GM13976 (cell line): ENCODE measurements around the gene CDK5RAP2.

Source experiments
- DNase-seq: peaks from one replicate; pipeline ENCODE4 v3.0.0; 2012; ENCODE audit warnings: low spot score
- in situ Hi-C: fragments of 300-500 bp; cut with MboI; formaldehyde crosslinking; loops from one replicate; pipeline ENCODE4 v1.12.0; 2022; ENCODE audit warnings: low sequenced_read_pairs, mixed read lengths, inconsistent platforms; ENCODE audit not compliant: unreplicated experiment
- TF ChIP-seq, protein P1 (sequence below): IDR thresholded peaks from 2 replicates; pipeline ENCODE4 v1.5.1; 2012; ENCODE audit warnings: borderline replicate concordance, mild to moderate bottlenecking; ENCODE audit not compliant: insufficient read depth; ENCODE audit errors: extremely low read depth, missing control alignments, control extremely low read depth

Gene CDK5RAP2

DNA sequence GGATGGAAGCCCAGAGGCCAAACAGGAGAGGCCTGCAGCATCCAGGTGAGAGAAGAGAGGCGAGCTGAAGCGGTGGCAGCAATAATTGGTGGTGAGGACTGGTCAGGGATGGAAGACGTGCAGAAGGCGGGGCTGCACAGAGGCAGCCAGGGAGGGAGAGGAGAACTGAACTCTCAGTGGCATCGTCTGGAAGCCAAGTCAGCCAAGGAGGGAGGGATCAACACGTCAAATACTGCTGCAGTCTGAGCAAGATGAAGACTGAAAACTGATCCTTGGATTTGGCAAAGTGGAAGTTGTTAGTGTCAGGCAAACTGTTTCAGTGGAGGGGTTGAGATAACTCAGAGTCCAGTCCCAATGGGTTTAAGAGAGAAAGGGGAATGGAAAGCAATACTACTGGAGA lies 145.4 kb downstream of the CDK5RAP2 start:
- no peak for DNase-seq
- TF ChIP-seq, protein P1, sequence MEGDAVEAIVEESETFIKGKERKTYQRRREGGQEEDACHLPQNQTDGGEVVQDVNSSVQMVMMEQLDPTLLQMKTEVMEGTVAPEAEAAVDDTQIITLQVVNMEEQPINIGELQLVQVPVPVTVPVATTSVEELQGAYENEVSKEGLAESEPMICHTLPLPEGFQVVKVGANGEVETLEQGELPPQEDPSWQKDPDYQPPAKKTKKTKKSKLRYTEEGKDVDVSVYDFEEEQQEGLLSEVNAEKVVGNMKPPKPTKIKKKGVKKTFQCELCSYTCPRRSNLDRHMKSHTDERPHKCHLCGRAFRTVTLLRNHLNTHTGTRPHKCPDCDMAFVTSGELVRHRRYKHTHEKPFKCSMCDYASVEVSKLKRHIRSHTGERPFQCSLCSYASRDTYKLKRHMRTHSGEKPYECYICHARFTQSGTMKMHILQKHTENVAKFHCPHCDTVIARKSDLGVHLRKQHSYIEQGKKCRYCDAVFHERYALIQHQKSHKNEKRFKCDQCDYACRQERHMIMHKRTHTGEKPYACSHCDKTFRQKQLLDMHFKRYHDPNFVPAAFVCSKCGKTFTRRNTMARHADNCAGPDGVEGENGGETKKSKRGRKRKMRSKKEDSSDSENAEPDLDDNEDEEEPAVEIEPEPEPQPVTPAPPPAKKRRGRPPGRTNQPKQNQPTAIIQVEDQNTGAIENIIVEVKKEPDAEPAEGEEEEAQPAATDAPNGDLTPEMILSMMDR: no peak
- in situ Hi-C loops: no loop called here

DNA sequence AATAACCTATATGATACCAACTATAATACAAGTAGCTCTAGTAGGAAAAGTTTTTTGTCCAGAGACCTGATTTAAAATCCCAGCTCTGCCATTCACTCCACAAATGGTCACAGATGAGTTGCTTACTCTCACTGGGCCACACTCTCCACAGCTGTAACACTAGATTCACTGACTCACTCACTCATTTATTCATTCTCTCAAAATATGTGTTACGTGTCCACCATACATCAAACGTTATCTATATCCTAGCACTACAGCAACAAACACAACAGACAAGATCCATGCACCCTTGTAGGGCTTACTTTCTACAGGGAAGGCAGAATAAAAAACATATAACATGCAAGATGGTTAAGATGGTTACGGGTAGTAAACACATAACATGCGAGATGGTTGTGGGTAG lies 146.3 kb downstream of the CDK5RAP2 start:
- in situ Hi-C loops: no loop called here

DNA sequence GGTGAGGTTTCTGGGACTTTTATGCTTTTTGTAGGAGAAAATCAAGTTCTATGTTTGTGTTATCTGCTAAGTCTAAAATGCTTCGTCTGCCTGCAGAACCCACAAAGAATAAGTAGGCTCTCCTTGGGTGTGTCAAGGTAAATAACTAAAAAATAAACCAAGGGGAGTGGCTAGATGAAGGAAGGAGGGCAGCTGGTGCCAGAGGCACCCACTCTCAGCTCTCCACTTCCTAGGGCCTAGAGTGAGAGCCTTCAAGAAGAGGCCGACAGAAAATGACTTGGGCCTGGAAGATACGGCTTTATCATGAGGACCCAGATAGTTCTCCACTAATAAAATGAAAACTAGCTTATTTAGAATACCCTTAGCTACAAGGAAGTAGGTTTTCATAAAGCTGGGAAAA lies 147.4 kb downstream of the CDK5RAP2 start:
- DNase-seq: no peak
- in situ Hi-C loops: no loop called here
- TF ChIP-seq, protein P1: no peak

More for the DNA sequence above, 146.3 kb downstream of the CDK5RAP2 start:
- no peak for DNase-seq
- TF ChIP-seq, protein P1: no peak

DNA sequence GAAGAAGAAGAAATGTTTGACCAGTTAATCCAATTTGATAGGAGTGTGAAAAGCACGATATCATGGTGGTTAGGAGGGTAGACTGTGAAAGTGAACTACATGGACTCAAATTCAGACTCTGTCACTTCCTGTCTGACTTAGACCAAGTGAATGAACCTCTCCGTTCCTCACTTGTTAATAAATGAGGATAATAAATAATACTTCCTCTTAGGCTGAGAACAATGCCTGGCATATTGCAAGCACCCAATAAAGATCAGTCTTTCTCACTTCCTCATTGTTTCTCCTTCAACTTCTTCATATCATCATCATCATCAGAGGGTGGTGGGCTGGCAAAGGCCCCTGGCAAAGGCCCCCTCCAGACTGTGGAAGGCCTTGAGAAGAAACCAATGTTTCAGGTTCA lies 148.7 kb downstream of the CDK5RAP2 start:
- TF ChIP-seq, protein P1: no peak
- in situ Hi-C loops: no loop called here
- DNase-seq: no peak

DNA sequence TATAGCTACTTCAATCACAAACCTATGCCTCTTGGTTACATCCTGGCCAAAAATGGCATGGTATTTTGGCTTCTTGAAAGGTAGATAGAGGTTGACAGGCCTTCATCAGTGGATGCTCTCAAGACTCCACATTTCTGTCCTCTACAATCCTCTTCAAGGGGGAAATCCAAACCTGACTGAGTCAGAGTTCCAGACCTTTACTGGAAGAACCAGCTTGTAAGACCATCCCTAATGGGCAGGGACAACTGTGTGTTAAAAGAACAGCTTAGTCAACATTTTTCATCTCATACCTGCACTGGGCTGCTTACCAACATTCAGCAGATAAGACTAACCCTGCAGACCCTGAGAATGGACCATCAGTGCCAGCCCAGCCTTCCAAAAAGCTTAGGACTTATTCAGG lies 155.7 kb downstream of the CDK5RAP2 start:
- in situ Hi-C loops: no loop called here
- DNase-seq: no peak
- TF ChIP-seq, protein P1: no peak

DNA sequence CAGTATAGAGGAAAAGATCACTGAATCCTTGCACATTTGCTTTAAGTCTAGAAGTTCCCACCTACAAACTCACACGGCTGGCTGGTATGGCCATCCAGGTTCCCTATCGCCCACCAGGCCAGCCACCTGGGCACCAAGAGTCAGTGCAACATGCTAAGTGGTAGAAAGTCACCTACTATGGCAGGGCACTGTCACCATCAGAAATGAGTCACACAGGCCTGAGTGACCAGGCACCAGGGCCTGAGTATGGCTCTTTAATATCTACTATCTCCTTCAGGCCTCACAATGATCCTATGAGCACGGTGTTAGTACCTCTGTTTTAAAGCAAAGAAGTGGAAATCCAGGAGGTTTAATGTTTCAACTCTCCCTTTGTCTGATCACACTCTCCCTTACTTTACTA lies 156.2 kb downstream of the CDK5RAP2 start:
- TF ChIP-seq, protein P1: no peak
- no peak for DNase-seq
- in situ Hi-C loops: no loop called here

DNA sequence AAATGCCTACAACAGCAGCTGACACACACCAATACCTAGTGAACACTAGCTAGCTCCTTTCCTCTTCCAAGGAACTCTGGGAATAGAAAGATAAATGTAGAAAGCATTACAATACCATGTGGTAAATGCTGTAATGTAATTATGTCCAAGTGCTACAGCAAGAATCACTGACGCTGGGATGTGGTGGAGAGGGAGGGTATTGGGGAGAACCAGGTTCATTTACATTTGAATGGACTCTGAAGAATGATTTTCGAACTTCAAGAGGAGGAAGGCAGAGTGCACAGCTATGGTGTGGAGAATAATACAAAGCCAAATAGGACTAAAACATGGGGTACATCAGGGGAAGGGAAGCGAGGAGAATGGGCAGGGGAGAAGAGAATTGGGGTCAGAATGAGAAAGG lies 158.0 kb downstream of the CDK5RAP2 start:
- in situ Hi-C loops: no loop called here
- TF ChIP-seq, protein P1: no peak

More for the DNA sequence above, 158.0 kb downstream of the CDK5RAP2 start:
- no peak for DNase-seq
